ENCODE results near the gene EIPR1.

EIPR1 gene

DNA sequence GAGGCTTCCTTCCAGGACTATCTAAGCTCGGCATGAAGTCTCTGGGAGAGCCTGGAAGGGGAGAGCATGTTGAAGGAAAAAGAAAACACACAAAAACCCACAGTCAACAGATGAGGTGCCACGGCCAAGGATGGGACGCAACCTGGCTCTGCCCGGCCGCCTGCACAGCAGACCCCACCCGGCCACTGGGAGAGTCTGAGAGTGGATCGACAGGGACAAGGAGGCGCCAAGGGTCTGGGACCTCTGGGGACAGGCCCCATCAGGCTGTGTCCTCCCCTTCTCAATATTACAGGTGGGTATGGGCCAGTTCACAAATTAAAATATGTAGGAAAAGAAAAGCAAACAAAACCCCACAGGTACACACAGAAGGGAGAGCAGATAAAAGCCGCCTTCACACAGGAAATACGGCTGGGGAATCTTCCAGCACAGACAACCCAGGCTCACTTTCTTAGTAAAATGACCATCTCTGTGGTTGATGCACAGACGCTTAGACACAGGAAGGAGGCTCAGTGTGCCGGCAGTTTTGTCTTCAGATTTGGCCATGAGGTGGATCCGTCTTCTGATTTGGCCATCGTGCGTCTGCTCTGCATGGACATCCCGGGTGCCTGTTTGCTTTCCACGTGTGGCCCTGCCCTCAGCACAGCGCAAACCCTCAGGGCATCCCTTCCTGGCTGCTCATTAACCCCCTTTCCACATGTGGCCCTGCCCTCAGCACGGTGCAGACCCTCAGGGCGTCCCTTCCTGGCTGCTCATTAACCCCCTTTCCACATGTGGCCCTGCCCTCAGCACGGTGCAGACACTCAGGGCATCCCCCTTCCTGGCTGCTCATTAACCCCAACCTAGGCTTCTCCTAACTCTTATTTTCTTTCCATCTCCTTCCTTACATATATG lies 138.4 kb downstream of the EIPR1 start:
- no peak for DNase-seq

DNA sequence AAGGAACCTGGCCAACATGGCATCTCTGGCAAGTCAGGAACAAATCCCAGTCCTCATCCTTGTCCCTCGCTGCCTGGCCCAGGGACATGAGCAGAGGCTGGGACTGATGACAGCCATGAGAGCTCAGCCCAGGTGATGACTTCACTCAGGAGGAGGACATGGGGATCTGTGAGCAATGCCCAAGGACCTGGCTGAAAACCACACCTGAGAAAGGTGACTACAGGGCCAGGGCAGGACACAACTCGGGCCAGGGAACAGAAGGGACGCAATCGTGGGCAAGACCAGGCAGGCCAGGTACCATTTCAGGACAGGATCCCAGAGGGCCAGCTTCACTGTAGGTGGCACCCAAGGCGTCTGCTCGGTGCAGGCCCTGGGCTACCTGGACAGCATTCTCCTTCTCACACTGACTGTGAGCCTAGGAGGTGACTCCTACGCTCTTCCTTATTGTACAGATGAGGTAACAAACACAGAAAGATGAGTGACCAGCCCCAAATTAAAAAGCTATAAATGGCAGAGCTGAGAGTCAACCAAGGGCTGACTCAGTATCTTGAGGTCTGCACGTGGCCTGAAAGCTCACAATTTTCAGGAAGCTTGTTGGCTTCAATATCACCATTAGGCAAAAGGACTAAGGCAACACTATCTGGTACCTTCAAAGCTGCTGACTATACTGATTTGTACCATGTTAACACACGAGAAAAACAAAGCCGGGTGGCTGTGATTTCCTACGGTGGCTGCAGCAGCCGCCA lies 141.1 kb downstream of the EIPR1 start:
- DNase-seq: no peak

DNA sequence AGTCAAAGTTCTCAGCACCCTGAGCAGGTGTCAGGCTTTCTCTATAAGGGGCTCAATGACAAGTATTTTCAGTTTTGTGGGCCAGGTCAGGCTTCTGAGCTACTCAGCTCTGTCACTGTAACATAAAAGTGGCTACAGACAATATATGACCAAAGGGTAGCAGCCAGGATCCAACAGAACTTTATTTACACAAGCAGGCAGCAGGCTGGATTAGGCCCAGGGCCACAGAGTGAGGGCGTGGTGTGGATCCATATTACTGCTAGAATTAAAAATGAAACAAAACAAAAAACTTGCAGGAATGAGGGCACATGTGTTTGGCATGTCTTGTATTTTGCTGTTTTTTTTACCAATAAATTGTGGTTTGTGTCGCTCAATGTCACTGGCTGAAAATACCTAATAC lies 143.7 kb downstream of the EIPR1 start:
- DNase-seq: no peak

DNA sequence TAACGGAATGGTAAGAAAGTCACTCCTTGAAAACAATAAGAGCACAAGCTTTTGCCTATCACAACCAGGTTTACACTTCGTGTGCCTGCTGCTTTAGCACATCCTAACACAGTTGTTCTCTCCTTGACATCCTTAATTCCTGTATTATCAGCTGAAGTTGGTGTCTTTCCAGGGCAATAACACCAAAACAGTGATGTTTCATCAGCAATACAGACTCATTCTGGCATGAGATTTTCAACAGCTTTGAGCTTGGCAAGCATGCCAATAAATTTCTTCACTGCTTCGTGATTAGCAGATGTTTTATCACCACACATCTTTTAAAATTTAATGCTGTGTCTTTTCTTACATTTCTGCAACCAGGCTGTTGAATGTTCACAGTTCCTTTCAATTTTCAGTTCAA lies 148.4 kb downstream of the EIPR1 start:
- no peak for DNase-seq

DNA sequence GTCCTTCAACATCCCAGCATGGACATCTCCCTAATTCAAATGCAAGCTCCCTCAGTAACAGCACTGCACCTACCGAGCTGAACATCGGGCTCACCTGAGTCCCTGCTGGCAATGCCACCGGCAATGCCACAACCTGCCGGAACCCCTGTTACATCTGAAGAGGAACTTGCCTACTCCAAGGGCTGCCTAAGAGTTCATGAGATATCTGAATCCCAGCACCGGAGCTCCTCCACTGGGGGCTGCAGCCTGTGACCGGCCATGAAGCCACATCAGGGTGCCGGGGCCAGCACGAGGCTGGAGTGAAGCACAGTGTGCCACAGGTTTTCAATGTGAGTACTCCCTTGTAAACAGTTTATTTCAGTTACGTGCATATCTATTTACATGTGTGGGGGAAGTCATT lies 152.9 kb downstream of the EIPR1 start:
- no peak for DNase-seq

DNA sequence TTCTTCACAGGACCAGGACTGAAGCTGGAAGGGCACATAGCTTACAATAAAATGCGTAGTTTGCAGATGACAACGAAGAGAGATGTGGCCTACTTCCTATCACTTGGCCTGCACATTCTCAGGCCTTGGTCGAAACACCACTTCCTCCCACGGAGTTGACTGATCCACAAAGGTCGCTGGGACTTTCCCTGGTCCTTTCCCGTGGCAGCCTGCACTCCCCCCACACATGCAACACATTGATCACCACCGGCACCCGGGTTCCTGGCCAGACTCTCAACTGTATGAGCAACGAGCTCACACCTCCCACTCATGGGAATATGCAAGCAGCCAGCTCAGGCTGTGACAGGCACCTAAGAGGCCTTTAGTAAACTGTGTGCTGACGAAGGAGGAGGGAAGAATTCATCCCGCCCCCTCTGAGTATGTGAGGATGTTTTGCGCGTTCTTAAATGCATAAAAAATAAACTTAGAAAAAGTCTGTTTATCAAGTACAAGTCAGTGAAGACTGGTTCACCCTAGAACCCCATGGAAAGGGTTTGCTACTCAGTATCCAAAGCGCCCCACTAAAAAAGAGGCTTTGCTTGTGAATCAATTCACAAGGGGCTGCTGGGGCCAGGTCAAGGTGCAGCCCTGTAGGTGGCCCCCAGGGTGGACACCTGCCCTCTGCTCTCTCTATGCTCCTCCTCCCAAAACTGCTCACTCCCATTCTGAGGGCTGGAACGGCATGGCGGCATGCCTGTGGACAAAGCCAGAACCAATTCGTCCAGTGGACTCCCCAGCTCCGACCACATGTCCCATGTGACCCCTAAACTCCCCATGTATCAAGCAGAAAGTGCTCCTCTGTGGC lies 154.3 kb downstream of the EIPR1 start:
- DNase-seq: peak; percentile 62

DNA sequence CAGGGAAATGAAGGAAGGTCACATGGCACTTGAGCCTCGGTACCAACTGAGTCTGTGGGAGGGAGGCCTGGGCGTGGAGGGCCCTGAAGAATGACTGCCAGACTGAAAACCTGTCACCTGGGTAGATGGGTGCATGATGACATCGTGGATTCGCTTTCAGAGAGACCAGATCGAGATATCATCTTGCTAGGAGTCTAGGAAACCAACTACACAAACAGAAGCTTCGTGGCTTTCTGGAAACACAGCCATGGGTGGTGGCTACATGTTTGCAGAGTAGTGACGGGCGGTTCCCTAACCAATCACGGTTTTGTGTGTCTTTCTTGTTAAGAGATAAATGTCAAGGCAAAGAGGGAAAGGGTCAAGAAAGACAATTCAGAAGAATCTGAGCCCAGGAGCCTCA lies 155.0 kb downstream of the EIPR1 start:
- peak; percentile 49 for DNase-seq

DNA sequence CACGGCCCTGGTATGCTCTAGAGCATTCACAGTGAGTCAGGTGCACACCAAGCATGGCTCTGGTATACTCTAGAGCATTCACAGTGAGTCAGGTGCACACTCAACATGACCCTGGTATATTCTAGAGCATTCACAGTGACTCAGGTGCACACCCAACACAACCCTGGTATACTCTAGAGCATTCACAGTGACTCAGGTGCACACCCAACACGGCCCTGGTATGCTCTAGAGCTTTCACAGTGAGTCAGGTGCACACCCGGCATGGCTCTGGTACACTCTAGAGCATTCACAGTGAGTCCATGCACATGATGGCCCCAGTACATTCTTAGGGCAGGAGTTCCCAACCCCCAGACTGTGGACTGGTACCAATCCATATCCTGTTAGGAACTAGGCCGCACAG lies 158.1 kb downstream of the EIPR1 start:
- no peak for DNase-seq

DNA sequence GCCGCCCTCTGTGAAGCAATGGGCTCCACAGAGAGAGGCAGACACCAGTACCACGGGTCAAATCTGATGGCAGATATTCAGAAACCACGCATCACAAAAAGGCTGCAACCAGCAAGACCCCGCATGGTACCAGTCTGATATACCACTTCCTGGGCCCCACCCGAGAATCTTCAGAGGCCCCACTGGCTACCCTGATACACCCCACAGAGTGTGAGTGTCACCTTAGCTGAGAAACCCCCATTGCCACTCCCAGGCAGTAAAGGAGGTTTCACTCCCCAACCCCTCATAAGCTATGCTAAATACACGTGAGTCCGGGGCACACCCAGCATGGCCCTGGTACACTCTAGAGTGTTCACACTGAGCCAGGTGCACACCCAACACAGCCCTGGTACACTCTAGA lies 160.0 kb downstream of the EIPR1 start:
- no peak for DNase-seq

DNA sequence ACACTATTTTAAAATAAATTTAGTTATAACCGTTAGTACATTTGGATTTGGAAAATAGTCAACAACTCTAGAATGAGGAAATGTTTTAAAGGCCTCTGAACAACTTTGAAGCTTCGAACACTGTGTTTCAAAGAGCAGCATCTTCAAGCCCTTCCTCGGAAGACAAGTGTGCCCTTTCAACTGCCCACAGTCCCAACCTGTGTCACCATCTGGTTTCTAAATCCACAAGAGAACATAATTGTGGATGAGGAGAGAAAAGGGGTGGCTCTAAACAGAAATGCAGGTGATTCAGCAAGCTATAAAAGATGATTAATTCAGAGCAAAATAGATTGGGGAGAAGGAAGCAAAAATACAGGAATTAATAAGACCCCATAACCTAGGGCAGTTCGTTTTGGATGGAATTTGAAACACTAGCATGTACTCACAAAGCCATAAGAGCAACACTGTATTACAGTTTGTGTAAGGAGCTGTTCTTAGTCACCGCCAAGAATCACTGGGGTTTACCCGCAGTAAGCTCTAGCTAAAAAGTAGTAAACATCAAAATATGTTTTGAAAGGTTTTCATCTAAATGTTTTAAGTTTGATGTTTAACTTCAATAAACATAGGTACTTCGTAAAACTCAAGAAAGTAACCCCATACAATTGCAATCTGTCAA lies 160.7 kb downstream of the EIPR1 start:
- DNase-seq: no peak

DNA sequence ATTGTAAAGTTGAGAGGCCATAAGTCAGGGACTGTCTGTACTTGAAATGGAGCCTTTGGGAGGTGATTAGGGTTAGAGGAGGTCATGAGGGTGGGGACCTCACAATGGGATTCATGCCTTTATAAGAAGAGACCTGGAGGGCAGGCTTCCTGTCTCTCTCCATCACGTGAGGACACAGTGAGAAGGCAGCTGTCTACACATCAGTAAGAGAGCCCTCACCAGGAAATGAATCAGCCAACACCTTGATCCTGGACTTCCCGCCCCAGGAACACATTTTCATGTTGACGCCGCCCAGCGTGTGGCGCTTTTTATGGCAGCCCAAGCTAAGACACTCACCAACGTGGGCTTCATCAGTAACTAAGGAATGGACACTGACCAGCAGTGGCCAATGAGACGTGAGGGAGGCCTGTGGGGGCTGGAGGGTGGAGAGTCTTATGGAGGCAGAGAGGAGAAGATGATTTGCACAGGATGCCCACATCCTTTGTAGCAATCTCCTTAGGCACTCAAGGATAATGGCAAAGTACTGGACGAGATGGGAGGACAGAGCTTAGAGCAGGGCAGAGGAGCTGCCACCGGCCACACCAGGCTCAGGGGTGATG lies 162.7 kb downstream of the EIPR1 start:
- no peak for DNase-seq

DNA sequence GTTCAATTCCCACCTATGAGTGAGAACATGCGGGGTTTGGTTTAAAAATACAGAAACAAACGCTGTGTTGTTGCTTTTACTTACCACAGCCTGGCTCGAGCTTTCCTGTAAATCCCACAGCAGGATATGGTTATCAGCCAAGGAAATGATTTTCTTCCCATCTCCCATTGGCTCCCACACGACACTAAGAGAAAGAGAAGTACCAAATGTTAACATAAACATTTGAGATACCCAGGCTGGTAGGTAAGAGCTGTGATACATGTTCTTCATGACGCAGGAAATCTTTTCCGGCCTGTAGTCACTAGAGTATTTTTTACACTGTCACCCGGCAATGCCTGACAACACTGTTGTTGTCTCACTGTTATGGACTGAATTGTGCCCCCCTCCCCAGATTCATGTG lies 163.6 kb downstream of the EIPR1 start:
- DNase-seq: no peak

DNA sequence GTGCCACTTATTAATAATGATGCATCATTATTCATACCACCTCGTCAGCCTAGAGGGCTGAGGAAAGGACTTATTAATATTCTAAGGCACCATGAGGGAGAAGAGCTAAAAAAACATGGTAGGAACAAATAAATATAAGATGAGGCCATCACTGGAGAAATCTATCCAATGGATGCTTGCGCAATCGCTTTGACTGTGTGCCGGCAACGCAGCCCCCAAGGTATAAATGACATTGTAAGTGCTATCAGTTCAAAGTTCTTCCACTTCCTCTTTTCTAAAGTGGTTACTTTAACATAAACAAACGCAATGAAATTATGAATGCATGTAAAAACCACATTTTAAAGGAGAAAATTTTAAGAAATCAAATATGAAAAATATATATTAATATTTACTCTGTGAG lies 164.6 kb downstream of the EIPR1 start:
- no peak for DNase-seq

DNA sequence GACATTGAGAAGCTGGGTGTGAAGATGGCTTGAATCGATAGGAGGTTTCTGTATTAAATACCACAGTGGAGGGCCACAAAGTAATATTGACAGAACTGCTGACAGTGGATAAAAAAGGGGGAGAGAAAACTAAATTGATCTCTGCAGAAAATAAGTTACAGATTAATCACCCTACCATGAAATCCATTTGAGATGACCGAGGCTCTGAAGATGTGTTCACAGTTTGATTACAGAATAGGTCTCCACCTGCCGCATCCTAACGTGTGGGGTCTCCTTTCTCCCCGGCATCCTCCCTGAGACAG lies 165.6 kb downstream of the EIPR1 start:
- no peak for DNase-seq

DNA sequence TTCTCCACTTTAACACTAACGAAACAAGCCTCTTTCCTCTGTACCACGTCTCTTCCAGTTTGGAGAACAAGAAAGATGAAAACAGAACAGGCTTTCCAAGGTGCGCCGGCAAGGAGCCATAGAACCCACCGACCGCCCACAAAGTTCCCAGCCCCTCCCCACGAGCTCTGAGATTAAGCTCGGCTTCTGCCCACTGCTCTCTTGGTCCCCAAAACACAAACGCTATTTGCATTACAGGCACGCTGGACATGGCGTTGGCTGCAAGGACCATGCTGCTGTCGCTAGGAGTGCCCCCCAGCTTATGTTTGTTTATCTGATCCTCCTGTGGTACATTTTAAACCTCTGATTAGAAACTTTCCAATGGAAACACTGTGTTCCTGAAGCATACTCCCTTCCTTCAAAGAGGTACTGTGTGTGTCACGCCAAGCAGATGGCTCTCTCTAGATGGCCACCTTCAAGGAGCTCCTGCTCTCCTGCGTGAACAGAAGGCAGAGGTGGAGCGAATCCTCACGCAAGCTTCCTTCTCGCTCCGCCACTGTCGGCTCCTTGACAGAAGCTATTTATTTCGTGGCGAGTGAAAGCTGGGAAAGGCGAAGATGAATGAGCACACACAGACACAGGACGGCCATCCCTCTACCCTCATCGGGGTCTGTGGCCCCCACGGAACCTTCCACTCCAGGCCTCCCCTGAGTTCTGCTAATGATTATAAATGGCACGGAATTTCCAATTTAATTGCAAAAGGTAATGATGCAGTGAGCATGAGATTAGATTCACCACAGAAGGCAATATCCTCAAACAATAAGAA lies 166.2 kb downstream of the EIPR1 start:
- DNase-seq: no peak

DNA sequence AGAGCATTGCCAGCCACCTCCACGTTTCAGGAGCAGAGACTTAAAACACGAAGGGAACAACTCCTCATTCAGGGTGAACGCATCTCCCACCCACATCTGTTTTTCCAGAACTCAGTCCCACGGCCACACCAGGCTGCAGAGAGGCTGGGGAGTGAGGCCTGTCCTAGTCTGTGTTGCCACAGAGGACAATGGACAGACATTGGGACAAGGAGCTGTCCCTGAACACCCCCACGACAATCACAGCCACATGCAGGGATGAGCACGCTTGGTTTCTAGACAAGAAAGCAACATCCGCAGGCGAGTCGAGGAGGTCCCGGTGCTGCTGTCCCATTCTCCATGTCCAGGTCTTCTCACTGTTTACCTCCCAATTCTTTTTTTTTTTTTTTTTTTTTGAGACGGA lies 167.4 kb downstream of the EIPR1 start:
- DNase-seq: no peak

DNA sequence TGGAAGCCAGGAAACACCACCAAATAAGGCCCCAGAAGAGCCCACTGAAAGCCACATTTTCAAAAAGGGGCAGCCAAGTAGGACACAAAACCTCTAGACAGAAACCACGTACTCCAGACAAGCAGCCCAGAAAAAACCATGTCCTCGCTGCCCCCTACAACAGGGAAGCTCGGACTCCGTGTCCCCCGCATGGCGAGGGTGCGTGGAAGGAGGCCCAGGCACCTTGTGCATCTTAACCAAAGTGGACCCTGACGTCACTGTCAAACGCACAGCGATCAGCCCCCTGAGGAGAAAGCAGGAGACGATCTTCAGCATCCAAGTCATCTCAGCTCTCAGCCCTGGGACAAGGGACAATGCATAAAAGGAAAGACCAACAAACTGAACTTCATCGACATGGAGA lies 168.4 kb downstream of the EIPR1 start:
- DNase-seq: no peak

DNA sequence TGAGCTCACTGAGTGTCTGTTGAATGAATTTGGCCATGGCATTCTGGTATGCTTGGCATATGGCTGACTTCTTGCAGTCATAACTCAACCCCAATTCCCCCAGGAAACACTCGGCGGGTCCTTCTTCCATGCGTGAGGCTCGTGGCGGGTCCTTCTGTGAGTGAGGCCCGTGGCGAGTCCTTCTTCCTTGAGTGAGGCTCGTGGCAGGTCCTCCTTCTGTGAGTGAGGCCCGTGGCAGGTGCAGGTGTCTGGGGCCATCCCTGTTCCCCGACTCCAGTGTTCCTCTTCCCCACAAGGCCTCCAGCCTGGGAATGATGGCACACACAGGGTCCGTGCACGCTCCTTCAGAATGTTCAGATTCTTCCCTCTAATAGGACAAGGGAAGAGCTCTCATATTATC lies 169.0 kb downstream of the EIPR1 start:
- no peak for DNase-seq

DNA sequence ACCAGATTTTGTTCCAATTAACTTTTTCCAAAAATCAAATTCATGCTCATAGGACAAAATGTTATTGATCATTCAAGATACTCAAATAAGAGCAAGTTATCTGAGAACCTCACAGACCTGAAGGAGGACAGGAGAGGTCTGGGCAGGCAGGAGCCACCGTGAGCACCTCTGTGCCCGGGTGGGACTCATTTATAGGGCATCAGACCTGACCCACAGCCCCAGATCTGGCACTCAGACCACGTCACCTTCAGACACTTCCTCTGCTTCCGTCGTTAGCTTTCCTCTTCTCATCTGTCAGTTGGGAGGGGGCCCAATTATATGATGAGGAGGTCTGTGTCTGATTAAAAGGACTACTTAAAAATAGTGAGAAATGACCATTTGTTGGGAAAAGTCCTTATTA lies 169.4 kb downstream of the EIPR1 start:
- DNase-seq: no peak

DNA sequence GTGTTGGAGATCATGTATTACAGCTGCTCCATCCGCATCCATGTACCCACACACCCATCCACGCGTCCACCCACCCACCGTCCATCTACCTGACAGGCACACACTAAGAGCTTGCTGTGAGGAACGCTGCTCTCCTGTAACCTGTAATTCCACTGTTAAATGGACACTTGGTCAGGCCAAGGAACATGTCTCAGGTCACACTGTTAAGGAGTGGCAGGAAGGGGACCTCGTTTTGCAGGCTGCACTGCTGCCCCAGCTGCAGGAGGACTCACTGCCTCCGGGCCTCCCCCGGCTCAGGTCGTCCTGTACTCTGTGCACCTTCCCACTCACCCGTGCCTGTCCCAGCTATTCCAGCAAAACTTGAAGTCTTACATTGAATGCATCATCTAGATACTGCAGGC lies 170.5 kb downstream of the EIPR1 start:
- DNase-seq: no peak

DNA sequence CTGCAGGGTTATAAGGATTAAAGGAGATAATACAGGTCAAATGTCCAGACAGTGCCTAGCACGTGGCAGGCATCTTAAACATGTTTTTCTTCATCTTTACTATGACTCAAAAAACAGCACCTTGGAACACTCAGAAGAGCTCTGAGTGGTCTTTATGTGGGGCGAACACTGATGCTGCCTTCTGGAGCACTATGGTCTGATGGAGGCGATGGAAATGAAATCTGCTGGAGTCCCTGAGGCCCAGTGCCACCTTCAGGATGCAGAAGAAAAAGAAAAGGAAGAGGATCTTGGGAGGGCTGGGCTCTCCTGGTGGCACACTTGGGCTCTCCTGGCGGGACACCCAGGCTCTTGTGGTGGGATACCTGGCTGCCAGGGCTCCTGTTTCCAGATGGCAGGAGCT lies 171.8 kb downstream of the EIPR1 start:
- no peak for DNase-seq
